Erythroblast (primary cell): ENCODE measurements around the gene KRTAP10-4.
"Not testable (repeated sequence)": the region's sequence is repeated elsewhere in the genome, so short reads cannot be mapped to it uniquely, and the experiment has no call there.

Experiments used
- GATA1 ChIP-seq: IDR thresholded peaks from 2 replicates; pipeline ENCODE4 v1.6.1; 2011; ENCODE audit warnings: low read depth, mild to moderate bottlenecking, control low read depth, low read length, moderate library complexity
- POLR2A ChIP-seq: IDR thresholded peaks from 2 replicates; pipeline ENCODE4 v1.6.1; 2011; ENCODE audit warnings: mild to moderate bottlenecking, low read length

DNA sequence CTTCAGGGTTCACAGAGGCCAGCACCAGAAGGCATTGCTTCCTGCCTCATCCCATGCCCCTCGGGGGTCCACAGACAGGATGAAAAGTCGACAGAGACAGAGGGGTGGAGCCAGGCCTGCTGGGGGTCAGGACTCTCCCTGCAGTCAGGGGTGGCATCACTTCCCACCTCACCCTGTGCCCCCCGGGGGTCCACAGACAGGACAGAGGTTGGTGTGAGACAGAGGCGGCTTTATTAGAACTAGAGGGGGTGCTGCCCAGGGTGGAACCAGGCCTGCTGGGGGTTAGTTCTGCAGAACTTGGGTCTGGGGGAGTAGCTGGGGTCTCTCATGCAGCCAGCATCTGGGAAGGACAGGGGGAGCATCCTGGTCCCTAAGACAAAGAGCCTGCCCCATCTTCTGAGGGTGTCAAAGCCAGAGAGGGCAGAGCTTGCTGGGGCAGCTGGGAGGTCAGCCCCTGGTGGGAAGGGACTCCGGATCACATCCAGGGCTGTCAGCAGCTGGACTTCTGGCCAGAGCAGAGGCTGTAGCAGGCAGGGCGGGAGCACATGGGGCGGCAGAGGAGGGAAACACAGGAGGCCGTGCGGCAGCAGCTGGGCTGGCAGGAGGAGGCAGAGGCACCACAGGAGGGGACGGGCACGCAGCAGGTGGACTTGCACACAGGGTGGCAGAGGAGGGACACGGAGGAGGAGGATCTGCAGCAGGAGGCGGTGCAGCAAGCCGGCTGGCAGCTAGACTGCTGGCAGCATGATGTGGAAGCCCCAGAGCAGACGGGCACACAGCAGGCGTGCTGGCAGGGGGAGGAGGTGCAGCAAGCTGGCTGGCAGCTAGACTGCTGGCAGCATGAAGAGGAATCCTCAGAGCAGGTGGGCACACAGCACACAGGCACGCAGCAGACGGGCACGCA, 17.6 kb downstream of the KRTAP10-4 start:
- not testable (repeated sequence) for TF ChIP-seq POLR2A, GATA1
